GM12864 (cell line): ENCODE results near the gene SH3BP1.

ENCODE experiments used
- DNase-seq: peaks from one replicate; pipeline ENCODE4 v3.0.0-alpha.2; 2011; ENCODE audit warnings: low read depth
- H3K4me3 ChIP-seq: 2 replicates; pipeline ENCODE4 v1.5.1; 2011; ENCODE audit warnings: mild to moderate bottlenecking, low read depth, low read length, control low read depth
- TF ChIP-seq, protein P1 (sequence below): IDR thresholded peaks from 2 replicates; pipeline ENCODE4 v1.5.1; 2011; ENCODE audit warnings: low read depth, mild to moderate bottlenecking, moderate library complexity, low read length, control low read depth, inconsistent platforms; ENCODE audit errors: missing control alignments

SH3BP1 gene

DNA sequence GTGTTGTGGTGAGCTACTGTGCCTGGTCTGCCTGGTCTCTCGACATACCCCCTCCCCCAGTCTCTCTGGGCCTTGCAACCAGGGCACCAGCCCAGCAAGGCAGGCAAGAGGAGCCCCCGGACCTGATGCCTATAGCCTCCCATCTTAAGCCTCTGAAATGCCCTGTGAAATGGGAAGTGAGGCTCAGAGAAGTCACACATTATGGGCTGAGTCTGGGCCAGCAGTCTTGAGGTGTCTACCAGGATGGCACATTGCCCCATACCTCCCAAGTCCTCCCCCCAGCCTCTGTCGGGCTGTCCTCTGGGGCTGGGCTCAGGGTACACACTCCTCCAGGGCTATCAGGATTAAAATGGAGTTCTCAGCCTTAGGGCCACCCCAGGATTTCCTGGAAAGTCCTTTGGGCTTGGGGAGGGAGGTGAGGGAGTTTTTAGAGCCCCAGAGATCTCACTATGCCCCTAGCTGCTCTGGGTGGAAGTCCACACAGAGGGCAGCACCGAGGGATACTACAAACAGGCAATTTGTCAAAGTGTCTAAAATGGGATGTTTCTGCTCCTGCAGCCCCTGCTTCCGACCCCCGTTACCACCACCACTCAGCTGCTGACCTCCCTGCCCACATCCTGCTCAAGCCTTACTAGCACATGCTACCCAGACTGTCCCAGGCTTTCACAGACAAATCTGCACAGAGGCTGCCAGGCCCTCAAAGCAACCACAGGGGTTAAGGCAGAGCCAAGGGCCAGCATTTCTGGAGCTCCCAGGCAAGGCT is 3.1 kb upstream of the SH3BP1 start:
- H3K4me3 ChIP-seq = no peak overlapping the region
- TF ChIP-seq, protein P1, sequence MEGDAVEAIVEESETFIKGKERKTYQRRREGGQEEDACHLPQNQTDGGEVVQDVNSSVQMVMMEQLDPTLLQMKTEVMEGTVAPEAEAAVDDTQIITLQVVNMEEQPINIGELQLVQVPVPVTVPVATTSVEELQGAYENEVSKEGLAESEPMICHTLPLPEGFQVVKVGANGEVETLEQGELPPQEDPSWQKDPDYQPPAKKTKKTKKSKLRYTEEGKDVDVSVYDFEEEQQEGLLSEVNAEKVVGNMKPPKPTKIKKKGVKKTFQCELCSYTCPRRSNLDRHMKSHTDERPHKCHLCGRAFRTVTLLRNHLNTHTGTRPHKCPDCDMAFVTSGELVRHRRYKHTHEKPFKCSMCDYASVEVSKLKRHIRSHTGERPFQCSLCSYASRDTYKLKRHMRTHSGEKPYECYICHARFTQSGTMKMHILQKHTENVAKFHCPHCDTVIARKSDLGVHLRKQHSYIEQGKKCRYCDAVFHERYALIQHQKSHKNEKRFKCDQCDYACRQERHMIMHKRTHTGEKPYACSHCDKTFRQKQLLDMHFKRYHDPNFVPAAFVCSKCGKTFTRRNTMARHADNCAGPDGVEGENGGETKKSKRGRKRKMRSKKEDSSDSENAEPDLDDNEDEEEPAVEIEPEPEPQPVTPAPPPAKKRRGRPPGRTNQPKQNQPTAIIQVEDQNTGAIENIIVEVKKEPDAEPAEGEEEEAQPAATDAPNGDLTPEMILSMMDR = peak; percentile 20

GRCh38 chr22:37636949-37637273 is 2.6 kb upstream of the SH3BP1 start:
- no peak overlapping the region for H3K4me3 ChIP-seq
- no peak for DNase-seq
- TF ChIP-seq, protein P1 = no peak

More for the DNA sequence above, 3.1 kb upstream of the SH3BP1 start:
- DNase-seq = no peak

GRCh38 chr22:37638391-37639069 is 939 bp upstream of the SH3BP1 start:
- TF ChIP-seq, protein P1 = no peak
- no peak for DNase-seq
- peak overlapping the region; percentile 88 for H3K4me3 ChIP-seq

GRCh38 chr22:37639771-37640590 is 512 bp downstream of the SH3BP1 start:
- TF ChIP-seq, protein P1 = no peak
- DNase-seq = no peak

GRCh38 chr22:37640591-37641560 is 1.4 kb downstream of the SH3BP1 start:
- TF ChIP-seq, protein P1 = peak; percentile 1
- peak overlapping the region; percentile 88 for H3K4me3 ChIP-seq
- no peak for DNase-seq

More at GRCh38 chr22:37639771-37640590, 512 bp downstream of the SH3BP1 start:
- H3K4me3 ChIP-seq = peak overlapping the region; percentile 88

- H3K4me3 ChIP-seq = no peak overlapping the region
- TF ChIP-seq, protein P1 = no peak
- no peak for DNase-seq
Observed at GRCh38 chr22:37641561-37641949, 2.1 kb downstream of the SH3BP1 start.
